Suprapubic skin (tissue), 4 donors: ENCODE results near the gene CNTNAP1. TPM values are rescaled to one million over a fixed set of nuclear protein-coding genes. Genes with fewer than 3 reads are reported as not detected.

Experiments
- DNase-seq, 2 donors: peaks; one replicate each; pipeline ENCODE4 v3.0.0-alpha.2; 2019; ENCODE audit warnings: low spot score in 2 of 2
- H3K27ac ChIP-seq: fragments of 200-600 bp; sonication (generic); one replicate; pipeline ENCODE4 v1.5.1; 2019
- H3K27me3 ChIP-seq: fragments of 200-600 bp; sonication (generic); one replicate; pipeline ENCODE4 v1.5.1; 2019
- H3K36me3 ChIP-seq: fragments of 200-600 bp; sonication (generic); one replicate; pipeline ENCODE4 v1.5.1; 2019
- H3K4me1 ChIP-seq: fragments of 200-600 bp; sonication (generic); one replicate; pipeline ENCODE4 v1.5.1; 2019
- H3K4me3 ChIP-seq: fragments of 200-600 bp; sonication (generic); one replicate; pipeline ENCODE4 v1.5.1; 2019; ENCODE audit warnings: mild to moderate bottlenecking
- H3K9me3 ChIP-seq: fragments of 200-600 bp; sonication (generic); one replicate; pipeline ENCODE4 v1.5.1; 2019
- CTCF ChIP-seq, 2 donors: fragments of 200-600 bp in 1 of 2; fragments of 450-650 bp in 1 of 2; sonication (generic) in 1 of 2; IDR thresholded peaks; one replicate each; pipeline ENCODE4 v1.5.1; 2016 to 2019; ENCODE audit warnings: antibody characterized with exemption in 2 of 2, mild to moderate bottlenecking in 1 of 2, moderate library complexity in 1 of 2
- EP300 ChIP-seq: sonication (generic); formaldehyde crosslinking; IDR thresholded peaks from one replicate; pipeline ENCODE4 v1.6.1; 2017; ENCODE audit warnings: antibody characterized with exemption
- POLR2A ChIP-seq, 2 donors: fragments of 450-650 bp; IDR thresholded peaks; one replicate each; pipeline ENCODE4 v1.6.1; 2017; ENCODE audit warnings: antibody characterized with exemption in 2 of 2, mild to moderate bottlenecking in 2 of 2, moderate library complexity in 2 of 2
- POLR2AphosphoS5 ChIP-seq, 3 donors: sonication (generic); formaldehyde crosslinking; IDR thresholded peaks; one replicate each; pipeline ENCODE4 v1.6.1; 2017; ENCODE audit warnings: antibody characterized with exemption in 3 of 3
- WGBS: methylation state at CpG from one replicate; pipeline ENCODE4 v1.1.5; 2018; 5-methylcytosine and 5-hydroxymethylcytosine counted together
- total RNA-seq, 4 donors: library from RNA; depleted of rRNA; stranded (reverse); fragments of >200 nt; gene quantifications; one replicate each; pipeline ENCODE4 v1.1.0, GENCODE V29; 2016

CNTNAP1 gene
- total RNA-seq, 4 donors from 2014 or later, result 0.79 to 3.3 (median 1.2) TPM

- no peaks in the 10 kb centered on the region for H3K9me3 ChIP-seq
- DNase-seq, result peak; percentile 94 to 95
- no peaks in the 10 kb centered on the region for H3K36me3 ChIP-seq
- TF ChIP-seq CTCF (IDR thresholded peaks at IDR 0.05) (peak in 1 of 2 donors; percentile 11), POLR2A (IDR thresholded peaks at IDR 0.05) (peak in 1 of 2 donors; percentile 85), POLR2AphosphoS5 (IDR thresholded peaks at IDR 0.05) (peak; percentile 62 to 77 (median 62)), EP300 (no peak)
- H3K4me1 ChIP-seq, result peaks cover 40% of the 10 kb centered on the region
- H3K27ac ChIP-seq, result peak within 1 kb of the TSS; percentile 94
- WGBS, result 7% methylated on average over 39 of the region's 50 CpGs
- H3K27me3 ChIP-seq, result no peaks in the 10 kb centered on the region
- H3K4me3 ChIP-seq, result peak within 1 kb of the TSS; percentile 61
Observed at GRCh38 chr17:42744806-42745617, 62.7 kb downstream of the CNTNAP1 start, which contains the start of gene EZH1. Gene EZH1 (minus strand): TSS chr17:42745040. CDS start chr17:42728941, 16,099 bp downstream.

DNA sequence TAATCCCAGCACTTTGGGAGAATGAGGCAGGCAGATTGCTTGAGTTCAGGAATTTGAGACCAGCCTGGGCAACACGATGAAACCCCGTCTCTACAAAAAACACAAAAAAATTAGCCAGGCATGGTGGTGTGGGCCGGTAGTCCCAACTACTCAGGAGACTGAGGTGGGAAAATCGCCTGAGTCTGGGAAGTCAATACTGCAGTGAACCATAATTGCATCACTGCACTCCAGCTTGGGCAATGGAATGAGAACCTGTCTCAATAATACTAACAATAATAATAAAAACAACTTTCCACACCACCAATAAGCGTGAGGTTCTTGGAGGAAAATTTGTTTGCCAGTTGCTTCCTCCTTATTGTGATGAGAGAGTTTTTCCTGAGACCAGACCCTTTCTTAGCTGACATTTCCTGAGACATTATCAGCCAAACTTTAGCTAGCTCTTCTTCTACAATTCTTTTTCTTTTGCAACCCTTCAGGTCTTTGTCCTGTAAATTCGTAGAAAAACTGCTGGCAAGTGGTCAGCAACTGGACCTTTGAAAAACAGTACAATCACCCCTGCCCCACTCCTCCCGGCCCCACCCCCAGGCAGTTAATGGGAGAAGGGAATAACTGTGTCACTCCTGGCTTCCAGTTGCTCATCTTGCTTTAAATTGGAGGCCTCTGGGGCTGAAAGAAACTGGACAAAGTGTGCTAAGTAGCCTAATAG, 66.0 kb downstream of the CNTNAP1 start:
- 60% methylated on average over 7 of the region's 7 CpGs for WGBS

GRCh38 chr17:42748908-42749798, 66.8 kb downstream of the CNTNAP1 start:
- no peak for DNase-seq
- Histone ChIP-seq H3K27ac (peak overlapping the region; percentile 87), H3K4me1 (peaks cover 43% of the 10 kb centered on the region), H3K4me3 (no peak overlapping the region), H3K27me3 (no peaks in the 10 kb centered on the region), H3K9me3 (no peaks in the 10 kb centered on the region), H3K36me3 (no peaks in the 10 kb centered on the region)
- WGBS, result 64% methylated on average over 11 of the region's 11 CpGs
- TF ChIP-seq POLR2A (IDR thresholded peaks at IDR 0.05) (no peak), CTCF (IDR thresholded peaks at IDR 0.05) (no peak), POLR2AphosphoS5 (IDR thresholded peaks at IDR 0.05) (no peak), EP300 (no peak)

More for the DNA sequence above, 66.0 kb downstream of the CNTNAP1 start:
- Histone ChIP-seq H3K4me3 (no peak overlapping the region), H3K9me3 (no peaks in the 10 kb centered on the region), H3K27ac (peak overlapping the region; percentile 87), H3K4me1 (peaks cover 51% of the 10 kb centered on the region), H3K36me3 (no peaks in the 10 kb centered on the region), H3K27me3 (no peaks in the 10 kb centered on the region)
- no peak for DNase-seq
- TF ChIP-seq CTCF (IDR thresholded peaks at IDR 0.05) (no peak), POLR2AphosphoS5 (IDR thresholded peaks at IDR 0.05) (no peak), POLR2A (IDR thresholded peaks at IDR 0.05) (no peak), EP300 (no peak)

Other genes starting within 250 kb of the CNTNAP1 start
- gene ATP6V0A1, start 223.7 kb upstream of the CNTNAP1 start, total RNA-seq, result 100 to 1,000 TPM; 102 to 194 (median 142) TPM
- 10 to 100 TPM; 19.8 to 40.1 (median 30.4) TPM for gene NAGLU, start 146.3 kb upstream of the CNTNAP1 start, total RNA-seq
- gene HSD17B1, start 129.6 kb upstream of the CNTNAP1 start, total RNA-seq, result 1 to 10 TPM; 1.2 to 8.8 (median 3.2) TPM
- gene COASY, start 120.4 kb upstream of the CNTNAP1 start, total RNA-seq, result 10 to 100 TPM; 41.1 to 54.0 (median 46.0) TPM
- 10 to 100 TPM; 34.7 to 62.5 (median 44.3) TPM for gene MLX, start 115.4 kb upstream of the CNTNAP1 start, total RNA-seq
- gene PSMC3IP, start 104.8 kb upstream of the CNTNAP1 start, total RNA-seq, result 1 to 10 TPM; 2.3 to 4.0 (median 3.6) TPM
- gene RETREG3, start 73.2 kb upstream of the CNTNAP1 start, total RNA-seq, result 10 to 100 TPM; 87.9 to 97.0 (median 91.1) TPM
- 10 to 100 TPM; 28.6 to 55.3 (median 54.2) TPM for gene TUBG1, start 72.8 kb upstream of the CNTNAP1 start, total RNA-seq
- 10 to 100 TPM; 10.9 to 32.3 (median 12.7) TPM for gene TUBG2, start 23.2 kb upstream of the CNTNAP1 start, total RNA-seq
- 10 to 100 TPM; 38.7 to 58.4 (median 45.3) TPM for gene PLEKHH3, start 5.5 kb upstream of the CNTNAP1 start, total RNA-seq
- gene CCR10, start 688 bp upstream of the CNTNAP1 start, total RNA-seq, result 1 to 10 TPM in 2 of 4 donors, under 1 TPM in 2; 0.29 to 1.2 (median 0.85) TPM
- gene EZH1, start 62.5 kb downstream of the CNTNAP1 start, total RNA-seq, result 100 to 1,000 TPM in 1 of 4 donors, 10 to 100 TPM in 3; 33.2 to 105 (median 51.0) TPM
- 10 to 100 TPM in 3 of 4 donors, 1 to 10 TPM in 1; 5.2 to 21.8 (median 14.7) TPM for gene RAMP2, start 78.7 kb downstream of the CNTNAP1 start, total RNA-seq
- 10 to 100 TPM; 49.1 to 66.5 (median 59.0) TPM for gene VPS25, start 90.9 kb downstream of the CNTNAP1 start, total RNA-seq
- 1 to 10 TPM in 1 of 4 donors, under 1 TPM in 2, not detected in 1; 0.40 to 1.1 (median 0.98) TPM for gene WNK4, start 98.1 kb downstream of the CNTNAP1 start, total RNA-seq
- gene COA3, start 116.2 kb downstream of the CNTNAP1 start, total RNA-seq, result 10 to 100 TPM; 32.7 to 59.1 (median 49.5) TPM
- under 1 TPM in 1 of 4 donors, not detected in 3; 0.42 TPM for gene CNTD1, start 116.3 kb downstream of the CNTNAP1 start, total RNA-seq
- 100 to 1,000 TPM in 3 of 4 donors, 10 to 100 TPM in 1; 81.3 to 133 (median 104) TPM for gene BECN1, start 141.8 kb downstream of the CNTNAP1 start, total RNA-seq
- gene PSME3, start 150.9 kb downstream of the CNTNAP1 start, total RNA-seq, result 100 to 1,000 TPM in 1 of 4 donors, 10 to 100 TPM in 3; 47.0 to 106 (median 82.8) TPM
- 1 to 10 TPM in 3 of 4 donors, under 1 TPM in 1; 0.64 to 5.5 (median 2.1) TPM for gene AOC2, start 162.0 kb downstream of the CNTNAP1 start, total RNA-seq
- 10 to 100 TPM in 2 of 4 donors, 1 to 10 TPM in 2; 7.6 to 12.7 (median 11.0) TPM for gene AOC3, start 168.7 kb downstream of the CNTNAP1 start, total RNA-seq
- not detected for gene G6PC1, start 218.3 kb downstream of the CNTNAP1 start, total RNA-seq